ENCODE data around the gene GRIN2D.

The GRIN2D gene

GRCh38 chr19:48363500-48363809 is 30.0 kb upstream of the GRIN2D start:
- TF ChIP-seq CTCF (IDR thresholded peaks at IDR 0.05; ENCODE audit: borderline replicate concordance, insufficient read depth, low read depth, low read length), result no peak
- H3K4me3 ChIP-seq (ENCODE audit: low read depth, low read length), result peak overlapping the region; percentile 65

GRCh38 chr19:48363810-48364597 is 29.5 kb upstream of the GRIN2D start, which contains the start of the genes SYNGR4 and TMEM143:
TSS of gene SYNGR4 (plus strand) at chr19:48364367. CDS start at chr19:48365843, 1,476 bp downstream.
TSS of gene TMEM143 (minus strand) at chr19:48363940. CDS start at chr19:48363920, 20 bp downstream.
- TF ChIP-seq CTCF (IDR thresholded peaks at IDR 0.05; ENCODE audit: borderline replicate concordance, insufficient read depth, low read depth, low read length), result no peak

GRCh38 chr19:48364598-48365348 is 28.7 kb upstream of the GRIN2D start:
- no peak for TF ChIP-seq CTCF (IDR thresholded peaks at IDR 0.05; ENCODE audit: borderline replicate concordance, insufficient read depth, low read depth, low read length)
- H3K4me3 ChIP-seq (ENCODE audit: low read depth, low read length), result peak overlapping the region; percentile 42

More at GRCh38 chr19:48363810-48364597, 29.5 kb upstream of the GRIN2D start, which contains the start of the genes SYNGR4 and TMEM143:
- H3K4me3 ChIP-seq (ENCODE audit: low read depth, low read length), result peak within 1 kb of the TSS; percentile 65

GRCh38 chr19:48365602-48366001 is 27.9 kb upstream of the GRIN2D start:
- no peak overlapping the region for H3K4me3 ChIP-seq (ENCODE audit: low read depth, low read length)
- TF ChIP-seq CTCF (IDR thresholded peaks at IDR 0.05; ENCODE audit: borderline replicate concordance, insufficient read depth, low read depth, low read length), result no peak

GRCh38 chr19:48367855-48368254 is 25.6 kb upstream of the GRIN2D start:
- no peak overlapping the region for H3K4me3 ChIP-seq (ENCODE audit: low read depth, low read length)
- TF ChIP-seq CTCF (IDR thresholded peaks at IDR 0.05; ENCODE audit: borderline replicate concordance, insufficient read depth, low read depth, low read length), result no peak

- no peak for TF ChIP-seq CTCF (IDR thresholded peaks at IDR 0.05; ENCODE audit: borderline replicate concordance, insufficient read depth, low read depth, low read length)
- no peak overlapping the region for H3K4me3 ChIP-seq (ENCODE audit: low read depth, low read length)
These were observed 24.5 kb upstream of the GRIN2D start for GRCh38 chr19:48368936-48369335.
